ENCODE results near the gene C16orf92. TPM values are rescaled to one million over a fixed set of nuclear protein-coding genes. Genes with fewer than 3 reads are reported as not detected.

Gene C16orf92
- polyA plus RNA-seq, 1 donor = not detected

DNA sequence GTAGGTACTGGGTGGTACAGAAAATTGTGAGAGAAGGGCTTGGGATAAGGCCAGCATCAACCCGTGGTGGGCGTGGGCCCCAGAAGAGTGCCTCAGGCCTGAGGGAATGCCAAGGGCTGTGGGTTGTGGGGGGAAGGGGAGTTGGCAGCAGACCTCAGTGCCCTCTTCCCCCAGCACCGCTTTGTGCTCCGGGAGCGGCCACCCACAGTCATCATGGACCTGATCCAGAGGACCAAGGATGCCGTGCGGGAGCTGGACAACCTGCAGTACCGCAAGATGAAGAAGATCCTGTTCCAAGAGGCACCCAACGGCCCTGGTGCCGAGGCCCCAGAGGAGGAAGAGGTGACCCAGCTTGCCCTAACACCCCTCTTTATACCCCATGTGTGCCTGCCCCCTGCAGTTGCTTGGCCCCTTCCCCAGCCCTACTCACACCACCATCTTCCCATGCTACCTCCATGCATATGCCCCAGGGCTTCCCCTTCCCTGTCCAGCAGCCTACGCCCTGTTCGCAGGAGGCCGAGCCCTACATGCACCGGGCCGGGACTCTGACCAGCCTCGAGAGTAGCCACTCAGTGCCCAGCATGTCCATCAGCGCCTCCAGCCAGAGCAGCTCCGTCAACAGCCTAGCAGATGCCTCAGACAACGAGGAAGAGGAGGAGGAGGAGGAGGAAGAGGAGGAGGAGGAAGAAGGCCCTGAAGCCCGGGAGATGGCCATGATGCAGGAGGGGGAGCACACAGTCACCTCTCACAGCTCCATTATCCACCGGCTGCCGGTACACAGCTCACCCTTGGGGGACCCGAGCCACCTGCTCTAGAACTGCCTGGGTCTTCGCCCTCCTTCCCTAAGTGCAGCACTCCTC is 40.2 kb upstream of the C16orf92 start:
- WGBS (ENCODE audit: insufficient coverage, low lambda C conversion rate) = no CpG with 5 or more reads among the region's 24 CpGs
- Histone ChIP-seq H3K4me3 (ENCODE audit: low read length) (no peak overlapping the region), H3K27me3 (ENCODE audit: control insufficient read depth, insufficient read depth, low read length) (no peaks in the 10 kb centered on the region), H3K36me3 (ENCODE audit: control insufficient read depth, insufficient read depth, low read length) (peaks cover 98% of the 10 kb centered on the region), H3K9me3 (ENCODE audit: control insufficient read depth, low read depth, low read length) (no peaks in the 10 kb centered on the region), H3K27ac (ENCODE audit: low read length) (no peak overlapping the region), H3K4me1 (ENCODE audit: control insufficient read depth, insufficient read depth, low read length) (no peaks in the 10 kb centered on the region)
- DNase-seq = no peak

- H3K36me3 ChIP-seq (ENCODE audit: control insufficient read depth, insufficient read depth, low read length) = peaks cover 98% of the 10 kb centered on the region
- no peaks in the 10 kb centered on the region for H3K9me3 ChIP-seq (ENCODE audit: control insufficient read depth, low read depth, low read length)
- H3K27me3 ChIP-seq (ENCODE audit: control insufficient read depth, insufficient read depth, low read length) = no peaks in the 10 kb centered on the region
- no peak for DNase-seq
- whole genome bisulfite sequencing (ENCODE audit: insufficient coverage, low lambda C conversion rate) = no CpG with 5 or more reads among the region's 12 CpGs
- no peak overlapping the region for H3K4me3 ChIP-seq (ENCODE audit: low read length)
- no peak overlapping the region for H3K27ac ChIP-seq (ENCODE audit: low read length)
- H3K4me1 ChIP-seq (ENCODE audit: control insufficient read depth, insufficient read depth, low read length) = no peaks in the 10 kb centered on the region
Measured at GRCh38 chr16:29983420-29984136, 39.4 kb upstream of the C16orf92 start.

- Histone ChIP-seq H3K27ac (ENCODE audit: low read length) (no peak overlapping the region), H3K9me3 (ENCODE audit: control insufficient read depth, low read depth, low read length) (no peaks in the 10 kb centered on the region), H3K36me3 (ENCODE audit: control insufficient read depth, insufficient read depth, low read length) (peaks cover 97% of the 10 kb centered on the region), H3K4me1 (ENCODE audit: control insufficient read depth, insufficient read depth, low read length) (no peaks in the 10 kb centered on the region), H3K4me3 (ENCODE audit: low read length) (no peak overlapping the region), H3K27me3 (ENCODE audit: control insufficient read depth, insufficient read depth, low read length) (no peaks in the 10 kb centered on the region)
- WGBS (ENCODE audit: insufficient coverage, low lambda C conversion rate) = 89% methylated on average over 2 of the region's 6 CpGs
- DNase-seq = no peak
Measured at GRCh38 chr16:29984137-29984763, 38.7 kb upstream of the C16orf92 start.

DNA sequence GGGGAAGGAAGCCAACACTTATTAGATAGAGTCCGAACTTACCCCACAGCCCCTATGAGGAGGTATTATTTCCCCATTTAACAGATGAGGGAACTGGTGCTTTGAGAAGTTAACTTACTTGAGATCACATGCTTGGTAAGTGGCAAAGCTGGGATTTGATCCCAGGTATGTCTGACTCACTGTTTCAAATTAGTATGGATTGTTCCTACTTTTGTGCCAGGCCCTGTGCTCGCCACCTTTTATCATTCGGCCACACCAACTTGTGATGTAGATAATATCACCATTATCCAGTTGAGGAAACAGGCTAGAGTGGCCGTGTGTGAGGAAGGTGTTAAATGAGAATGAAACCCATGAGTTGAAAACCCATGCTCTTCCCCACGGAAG is 38.2 kb upstream of the C16orf92 start:
- peaks cover 97% of the 10 kb centered on the region for H3K36me3 ChIP-seq (ENCODE audit: control insufficient read depth, insufficient read depth, low read length)
- H3K27me3 ChIP-seq (ENCODE audit: control insufficient read depth, insufficient read depth, low read length) = no peaks in the 10 kb centered on the region
- no peaks in the 10 kb centered on the region for H3K9me3 ChIP-seq (ENCODE audit: control insufficient read depth, low read depth, low read length)
- H3K27ac ChIP-seq (ENCODE audit: low read length) = no peak overlapping the region
- DNase-seq = no peak
- no peak overlapping the region for H3K4me3 ChIP-seq (ENCODE audit: low read length)
- WGBS (ENCODE audit: insufficient coverage, low lambda C conversion rate) = no CpG with 5 or more reads among the region's 5 CpGs
- peaks cover 4% of the 10 kb centered on the region for H3K4me1 ChIP-seq (ENCODE audit: control insufficient read depth, insufficient read depth, low read length)

- Histone ChIP-seq H3K4me3 (ENCODE audit: low read length) (no peak overlapping the region), H3K36me3 (ENCODE audit: control insufficient read depth, insufficient read depth, low read length) (peaks cover 94% of the 10 kb centered on the region), H3K27me3 (ENCODE audit: control insufficient read depth, insufficient read depth, low read length) (no peaks in the 10 kb centered on the region), H3K27ac (ENCODE audit: low read length) (no peak overlapping the region), H3K4me1 (ENCODE audit: control insufficient read depth, insufficient read depth, low read length) (peaks cover 7% of the 10 kb centered on the region), H3K9me3 (ENCODE audit: control insufficient read depth, low read depth, low read length) (no peaks in the 10 kb centered on the region)
- DNase-seq = no peak
- no CpG with 5 or more reads among the region's 28 CpGs for WGBS (ENCODE audit: insufficient coverage, low lambda C conversion rate)
Measured at GRCh38 chr16:29985271-29985811, 37.7 kb upstream of the C16orf92 start.

DNA sequence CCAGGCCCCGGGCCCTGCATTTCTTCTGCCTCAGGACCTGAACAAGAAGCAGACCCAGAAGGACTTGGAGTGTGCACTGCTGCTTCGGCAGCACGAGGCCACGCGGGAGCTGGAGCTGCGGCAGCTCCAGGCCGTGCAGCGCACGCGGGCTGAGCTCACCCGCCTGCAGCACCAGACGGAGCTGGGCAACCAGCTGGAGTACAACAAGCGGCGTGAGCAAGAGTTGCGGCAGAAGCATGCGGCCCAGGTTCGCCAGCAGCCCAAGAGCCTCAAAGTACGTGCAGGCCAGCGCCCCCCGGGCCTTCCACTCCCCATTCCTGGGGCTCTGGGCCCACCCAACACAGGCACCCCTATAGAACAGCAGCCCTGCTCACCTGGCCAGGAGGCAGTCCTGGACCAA is 36.8 kb upstream of the C16orf92 start:
- Histone ChIP-seq H3K4me1 (ENCODE audit: control insufficient read depth, insufficient read depth, low read length) (peaks cover 7% of the 10 kb centered on the region), H3K36me3 (ENCODE audit: control insufficient read depth, insufficient read depth, low read length) (peaks cover 95% of the 10 kb centered on the region), H3K9me3 (ENCODE audit: control insufficient read depth, low read depth, low read length) (no peaks in the 10 kb centered on the region), H3K27me3 (ENCODE audit: control insufficient read depth, insufficient read depth, low read length) (no peaks in the 10 kb centered on the region), H3K27ac (ENCODE audit: low read length) (no peak overlapping the region), H3K4me3 (ENCODE audit: low read length) (no peak overlapping the region)
- no CpG with 5 or more reads among the region's 20 CpGs for whole genome bisulfite sequencing (ENCODE audit: insufficient coverage, low lambda C conversion rate)
- DNase-seq = no peak

DNA sequence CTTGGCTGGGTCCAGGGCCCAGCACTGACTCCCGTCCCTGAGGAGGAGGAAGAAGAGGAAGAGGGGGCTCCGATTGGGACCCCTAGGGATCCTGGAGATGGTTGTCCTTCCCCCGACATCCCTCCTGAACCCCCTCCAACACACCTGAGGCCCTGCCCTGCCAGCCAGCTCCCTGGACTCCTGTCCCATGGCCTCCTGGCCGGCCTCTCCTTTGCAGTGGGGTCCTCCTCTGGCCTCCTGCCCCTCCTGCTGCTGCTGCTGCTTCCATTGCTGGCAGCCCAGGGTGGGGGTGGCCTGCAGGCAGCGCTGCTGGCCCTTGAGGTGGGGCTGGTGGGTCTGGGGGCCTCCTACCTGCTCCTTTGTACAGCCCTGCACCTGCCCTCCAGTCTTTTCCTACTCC is 36.1 kb upstream of the C16orf92 start:
- no peak for DNase-seq
- WGBS (ENCODE audit: insufficient coverage, low lambda C conversion rate) = no CpG with 5 or more reads among the region's 5 CpGs
- Histone ChIP-seq H3K4me3 (ENCODE audit: low read length) (no peak overlapping the region), H3K36me3 (ENCODE audit: control insufficient read depth, insufficient read depth, low read length) (peaks cover 94% of the 10 kb centered on the region), H3K27ac (ENCODE audit: low read length) (no peak overlapping the region), H3K27me3 (ENCODE audit: control insufficient read depth, insufficient read depth, low read length) (no peaks in the 10 kb centered on the region), H3K4me1 (ENCODE audit: control insufficient read depth, insufficient read depth, low read length) (peaks cover 7% of the 10 kb centered on the region), H3K9me3 (ENCODE audit: control insufficient read depth, low read depth, low read length) (no peaks in the 10 kb centered on the region)

- H3K36me3 ChIP-seq (ENCODE audit: control insufficient read depth, insufficient read depth, low read length) = peaks cover 93% of the 10 kb centered on the region
- H3K4me3 ChIP-seq (ENCODE audit: low read length) = no peak overlapping the region
- H3K9me3 ChIP-seq (ENCODE audit: control insufficient read depth, low read depth, low read length) = no peaks in the 10 kb centered on the region
- peaks cover 7% of the 10 kb centered on the region for H3K4me1 ChIP-seq (ENCODE audit: control insufficient read depth, insufficient read depth, low read length)
- WGBS (ENCODE audit: insufficient coverage, low lambda C conversion rate) = no CpG with 5 or more reads among the region's 35 CpGs
- DNase-seq = no peak
- no peak overlapping the region for H3K27ac ChIP-seq (ENCODE audit: low read length)
- H3K27me3 ChIP-seq (ENCODE audit: control insufficient read depth, insufficient read depth, low read length) = no peaks in the 10 kb centered on the region
Measured at GRCh38 chr16:29987371-29988085, 35.5 kb upstream of the C16orf92 start.

DNA sequence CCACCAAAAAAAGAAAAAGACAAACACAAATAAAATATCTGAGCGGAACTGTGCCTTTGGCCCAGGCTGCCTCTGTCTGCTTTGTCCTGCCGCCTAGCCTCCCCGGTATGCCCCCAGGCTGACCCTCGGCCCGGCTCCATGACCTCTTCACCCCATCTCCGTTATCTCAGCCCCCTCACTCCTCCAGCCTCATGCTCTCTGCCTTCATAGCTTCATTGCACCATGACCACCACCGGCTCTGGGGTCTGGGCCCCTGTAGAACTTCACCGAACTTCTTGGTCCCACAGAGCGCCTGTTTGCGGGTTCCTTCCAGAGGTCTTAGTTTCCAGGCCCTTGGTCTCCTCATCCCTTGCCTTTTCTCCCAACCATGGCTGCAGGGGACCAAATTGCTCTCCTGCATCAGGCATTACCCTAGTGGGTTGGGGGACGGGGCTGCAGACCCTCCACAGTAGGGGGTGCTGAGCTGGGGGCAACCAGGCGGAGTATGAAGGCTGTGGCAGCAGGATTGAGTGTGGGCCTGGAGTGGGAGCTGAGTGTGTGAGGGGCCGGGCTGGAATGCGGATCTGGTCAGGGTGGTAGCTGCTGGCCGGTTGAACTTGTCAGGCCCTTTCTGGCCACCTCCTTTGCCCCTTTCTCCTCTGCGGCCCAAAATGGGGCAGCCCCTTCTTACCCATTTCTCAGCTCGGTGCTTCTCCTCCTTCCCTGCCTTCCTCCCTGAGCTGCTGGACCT is 34.5 kb upstream of the C16orf92 start:
- Histone ChIP-seq H3K4me3 (ENCODE audit: low read length) (no peak overlapping the region), H3K36me3 (ENCODE audit: control insufficient read depth, insufficient read depth, low read length) (peaks cover 93% of the 10 kb centered on the region), H3K27ac (ENCODE audit: low read length) (no peak overlapping the region), H3K27me3 (ENCODE audit: control insufficient read depth, insufficient read depth, low read length) (no peaks in the 10 kb centered on the region), H3K9me3 (ENCODE audit: control insufficient read depth, low read depth, low read length) (no peaks in the 10 kb centered on the region), H3K4me1 (ENCODE audit: control insufficient read depth, insufficient read depth, low read length) (peaks cover 7% of the 10 kb centered on the region)
- 94% methylated on average over 3 of the region's 17 CpGs for whole genome bisulfite sequencing (ENCODE audit: insufficient coverage, low lambda C conversion rate)
- no peak for DNase-seq

All from large intestine (tissue), 3 donors.